Endodermal cell (in vitro differentiated cells): ENCODE results near the gene DHRS7B. TPM values are rescaled to one million over a fixed set of nuclear protein-coding genes. Genes with fewer than 3 reads are reported as not detected.

Experiments used
- DNase-seq: peaks from one replicate; pipeline ENCODE4 v3.0.0-alpha.2; 2017
- H3K27ac ChIP-seq: 2 replicates; pipeline ENCODE4 v1.5.1; 2013; ENCODE audit warnings: mild to moderate bottlenecking, low read depth, low read length, moderate library complexity
- H3K27me3 ChIP-seq: 2 replicates; pipeline ENCODE4 v1.6.1; 2013; ENCODE audit warnings: mild to moderate bottlenecking, low read length, moderate library complexity; ENCODE audit not compliant: insufficient read depth, control insufficient read depth, poor library complexity, severe bottlenecking
- H3K36me3 ChIP-seq: 2 replicates; pipeline ENCODE4 v1.7.0; 2013; ENCODE audit warnings: mild to moderate bottlenecking, low read length, moderate library complexity; ENCODE audit not compliant: control insufficient read depth, insufficient read depth
- H3K4me1 ChIP-seq: one replicate; pipeline ENCODE4 v1.7.0; 2013; ENCODE audit warnings: low read length; ENCODE audit not compliant: control insufficient read depth, insufficient read depth
- H3K4me3 ChIP-seq: 2 replicates; pipeline ENCODE4 v1.5.1; 2013; ENCODE audit warnings: mild to moderate bottlenecking, low read length, moderate library complexity
- H3K9ac ChIP-seq: 2 replicates; pipeline ENCODE4 v1.6.1; 2013; ENCODE audit warnings: mild to moderate bottlenecking, low read length, moderate library complexity; ENCODE audit not compliant: poor library complexity, severe bottlenecking; ENCODE audit errors: extremely low read depth
- H3K9me3 ChIP-seq: 2 replicates; pipeline ENCODE4 v1.6.1; 2013; ENCODE audit warnings: mild to moderate bottlenecking, low read length, moderate library complexity; ENCODE audit not compliant: control insufficient read depth
- H3K27ac Mint-ChIP-seq: 2 replicates; pipeline ENCODE4 v1.8.0; 2020; ENCODE audit warnings: mixed read lengths
- H3K27me3 Mint-ChIP-seq: 2 replicates; pipeline ENCODE4 v1.8.0; 2021; ENCODE audit warnings: mild to moderate bottlenecking, mixed read lengths; ENCODE audit not compliant: insufficient read depth
- H3K36me3 Mint-ChIP-seq: 2 replicates; pipeline ENCODE4 v1.8.0; 2020; ENCODE audit warnings: low read depth, mixed read lengths
- H3K4me1 Mint-ChIP-seq: 2 replicates; pipeline ENCODE4 v1.8.0; 2020; ENCODE audit warnings: mixed read lengths
- H3K4me3 Mint-ChIP-seq: 2 replicates; pipeline ENCODE4 v1.8.0; 2020; ENCODE audit warnings: mild to moderate bottlenecking, moderate library complexity, mixed read lengths
- H3K9me3 Mint-ChIP-seq: 2 replicates; pipeline ENCODE4 v1.8.0; 2020; ENCODE audit warnings: mild to moderate bottlenecking, mixed read lengths
- WGBS, 2 experiments: methylation state at CpG; one replicate each; pipeline versions ENCODE4 v1.1.5 to v1.1.7; 2013; ENCODE audit warnings: missing lambda C conversion rate in 2 of 2, mixed read lengths in 1 of 2; ENCODE audit not compliant: insufficient coverage in 1 of 2, insufficient read length in 1 of 2; 5-methylcytosine and 5-hydroxymethylcytosine counted together
- total RNA-seq, 2 donors: library from RNA; stranded (reverse); fragmentation: NEBNext Ultra II Directional in 1 of 2; extraction: Animal tissue kit (Norgen Biotek cat#: 25700) in 1 of 2; gene quantifications; 2 replicates in 1 of 2; 3 replicates in 1 of 2; pipeline ENCODE4 v1.2.1, GENCODE V29; 2021
- TF ChIP-seq, protein P1 (sequence below): fragments of 200-600 bp; sonication (generic); conservative IDR thresholded peaks from 2 replicates; pipeline ENCODE4 v1.5.0; 2021; ENCODE audit warnings: antibody characterized with exemption, mild to moderate bottlenecking

DHRS7B gene
- total RNA-seq, 2 donors from 2014 or later = 20.8 to 24.2 TPM

DNA sequence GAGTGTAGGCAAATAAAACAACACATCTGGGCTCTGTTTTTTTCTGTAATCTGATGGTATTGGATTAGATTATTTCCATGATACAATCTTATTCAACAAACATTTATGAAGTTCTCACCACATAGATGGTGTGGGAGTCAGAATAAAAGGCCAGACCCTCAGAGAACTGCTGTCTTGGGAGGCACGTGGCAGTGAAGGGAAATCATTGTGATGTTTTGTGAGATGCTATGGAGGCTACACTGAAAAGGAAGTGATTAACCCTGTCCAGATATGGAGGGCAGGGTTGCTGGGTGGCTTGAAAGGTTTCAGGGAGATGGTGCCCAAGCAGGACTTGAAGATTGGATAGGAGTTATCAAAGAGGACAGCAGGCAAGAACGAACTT lies 35.6 kb downstream of the DHRS7B start:
- Histone ChIP-seq H3K27me3 (no peaks in the 10 kb centered on the region), H3K4me3 (no peak overlapping the region)

DNA sequence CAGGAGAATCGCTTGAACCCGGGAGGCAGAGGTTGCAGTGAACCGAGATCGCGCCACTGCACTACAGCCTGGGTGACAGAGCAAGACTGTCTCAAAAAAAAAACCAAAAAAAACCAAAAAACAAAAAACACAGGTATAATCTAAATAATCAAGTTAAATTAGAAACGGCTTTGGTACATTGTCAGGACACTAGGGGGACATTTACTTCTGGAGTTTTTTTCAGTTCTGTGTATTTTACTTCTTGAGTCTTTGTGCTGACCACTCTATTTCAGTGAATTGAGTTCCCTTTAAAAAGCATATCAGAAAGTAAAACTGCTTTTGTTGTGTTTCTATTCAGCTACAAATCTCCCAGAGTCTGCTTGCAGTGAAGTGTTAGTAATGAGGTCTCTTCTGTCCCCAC lies 36.3 kb downstream of the DHRS7B start:
- H3K4me1 Mint-ChIP-seq = peaks cover 3% of the 10 kb centered on the region
- Histone ChIP-seq H3K9ac (no peak overlapping the region), H3K4me1 (no peaks in the 10 kb centered on the region), H3K27ac (no peak overlapping the region), H3K4me3 (no peak overlapping the region), H3K27me3 (no peaks in the 10 kb centered on the region), H3K36me3 (no peaks in the 10 kb centered on the region), H3K9me3 (no peaks in the 10 kb centered on the region)
- DNase-seq = no peak
- H3K9me3 Mint-ChIP-seq = peaks cover 2% of the 10 kb centered on the region
- 98 to 100% methylated on average over 1 to 6 of the region's 6 CpGs for WGBS, 2 experiments
- no peak overlapping the region for H3K4me3 Mint-ChIP-seq
- TF ChIP-seq, protein P1, sequence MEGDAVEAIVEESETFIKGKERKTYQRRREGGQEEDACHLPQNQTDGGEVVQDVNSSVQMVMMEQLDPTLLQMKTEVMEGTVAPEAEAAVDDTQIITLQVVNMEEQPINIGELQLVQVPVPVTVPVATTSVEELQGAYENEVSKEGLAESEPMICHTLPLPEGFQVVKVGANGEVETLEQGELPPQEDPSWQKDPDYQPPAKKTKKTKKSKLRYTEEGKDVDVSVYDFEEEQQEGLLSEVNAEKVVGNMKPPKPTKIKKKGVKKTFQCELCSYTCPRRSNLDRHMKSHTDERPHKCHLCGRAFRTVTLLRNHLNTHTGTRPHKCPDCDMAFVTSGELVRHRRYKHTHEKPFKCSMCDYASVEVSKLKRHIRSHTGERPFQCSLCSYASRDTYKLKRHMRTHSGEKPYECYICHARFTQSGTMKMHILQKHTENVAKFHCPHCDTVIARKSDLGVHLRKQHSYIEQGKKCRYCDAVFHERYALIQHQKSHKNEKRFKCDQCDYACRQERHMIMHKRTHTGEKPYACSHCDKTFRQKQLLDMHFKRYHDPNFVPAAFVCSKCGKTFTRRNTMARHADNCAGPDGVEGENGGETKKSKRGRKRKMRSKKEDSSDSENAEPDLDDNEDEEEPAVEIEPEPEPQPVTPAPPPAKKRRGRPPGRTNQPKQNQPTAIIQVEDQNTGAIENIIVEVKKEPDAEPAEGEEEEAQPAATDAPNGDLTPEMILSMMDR = peak; percentile 63
- no peaks in the 10 kb centered on the region for H3K27me3 Mint-ChIP-seq
- H3K36me3 Mint-ChIP-seq = peaks cover 8% of the 10 kb centered on the region
- no peak overlapping the region for H3K27ac Mint-ChIP-seq

More for the DNA sequence above, 35.6 kb downstream of the DHRS7B start:
- no peaks in the 10 kb centered on the region for H3K9me3 ChIP-seq
- H3K36me3 ChIP-seq = no peaks in the 10 kb centered on the region
- Mint-ChIP-seq H3K27ac (no peak overlapping the region), H3K4me1 (peaks cover 3% of the 10 kb centered on the region), H3K27me3 (no peaks in the 10 kb centered on the region), H3K4me3 (no peak overlapping the region), H3K9me3 (peaks cover 2% of the 10 kb centered on the region), H3K36me3 (peaks cover 8% of the 10 kb centered on the region)
- TF ChIP-seq, protein P1 = no peak
- WGBS, 2 experiments = 85 to 100% methylated on average over 1 to 2 of the region's 2 CpGs
- no peak for DNase-seq
- no peaks in the 10 kb centered on the region for H3K4me1 ChIP-seq
- H3K27ac ChIP-seq = no peak overlapping the region
- H3K9ac ChIP-seq = no peak overlapping the region

DNA sequence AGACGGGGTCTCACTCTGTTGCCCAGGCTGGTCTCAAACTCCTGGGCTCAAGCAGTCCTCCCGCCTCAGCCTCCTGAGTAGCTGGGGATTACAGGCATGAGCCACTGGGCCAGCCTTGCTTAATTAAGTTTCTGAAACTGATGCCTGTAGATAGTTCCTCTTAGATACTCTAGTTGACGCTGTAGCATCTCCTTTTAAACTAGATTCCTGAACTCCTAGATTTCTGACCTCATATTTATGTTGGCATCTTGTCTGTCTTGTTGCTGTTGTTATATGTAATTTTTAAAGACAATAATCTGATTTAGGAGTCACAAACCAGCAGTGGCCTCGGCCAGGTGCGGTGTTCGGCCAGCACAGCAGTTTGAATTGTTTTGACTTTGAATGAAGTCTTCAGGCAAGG lies 37.5 kb downstream of the DHRS7B start:
- H3K27me3 Mint-ChIP-seq = no peaks in the 10 kb centered on the region
- H3K4me3 Mint-ChIP-seq = no peak overlapping the region
- Histone ChIP-seq H3K9ac (no peak overlapping the region), H3K27me3 (no peaks in the 10 kb centered on the region), H3K27ac (no peak overlapping the region), H3K4me1 (no peaks in the 10 kb centered on the region), H3K4me3 (no peak overlapping the region), H3K9me3 (no peaks in the 10 kb centered on the region), H3K36me3 (no peaks in the 10 kb centered on the region)
- H3K9me3 Mint-ChIP-seq = no peaks in the 10 kb centered on the region
- H3K36me3 Mint-ChIP-seq = peaks cover 10% of the 10 kb centered on the region
- TF ChIP-seq, protein P1 = no peak
- H3K4me1 Mint-ChIP-seq = peaks cover 3% of the 10 kb centered on the region
- no peak overlapping the region for H3K27ac Mint-ChIP-seq
- DNase-seq = no peak
- 93 to 96% methylated on average over 6 of the region's 6 CpGs for WGBS, 2 experiments
